PFSK-1 (cell line): Measurements from ENCODE around the gene TMEM37.

ENCODE experiments used
- FOXP2 ChIP-seq: optimal IDR thresholded peaks from 2 replicates; pipeline ENCODE3; 2011; ENCODE audit warnings: borderline replicate concordance, control low read depth, inconsistent platforms; ENCODE audit not compliant: insufficient read depth; ENCODE audit errors: extremely low read length, extremely low read depth
- POLR2AphosphoS5 ChIP-seq: IDR thresholded peaks from 2 replicates; pipeline ENCODE4 v1.6.1; 2012; ENCODE audit warnings: low read depth, mild to moderate bottlenecking, control low read depth, low read length, moderate library complexity
- SIN3A ChIP-seq: IDR thresholded peaks from 2 replicates; pipeline ENCODE4 v1.6.1; 2012; ENCODE audit warnings: mild to moderate bottlenecking, low read length, moderate library complexity, borderline replicate concordance; ENCODE audit not compliant: insufficient read depth
- TAF1 ChIP-seq: IDR thresholded peaks from 2 replicates; pipeline ENCODE4 v1.6.1; 2012; ENCODE audit warnings: low read length, control low read depth, borderline replicate concordance; ENCODE audit not compliant: insufficient read depth
- TF ChIP-seq, protein P1 (sequence below), 2 experiments: IDR thresholded peaks; 2 replicates each; pipeline versions ENCODE4 v1.6.1 to v1.8.0; 2011 to 2012; ENCODE audit warnings: low read depth in 2 of 2, low read length in 2 of 2, control low read depth in 1 of 2, inconsistent platforms in 1 of 2, mild to moderate bottlenecking in 1 of 2, moderate library complexity in 1 of 2; ENCODE audit not compliant: insufficient read depth in 1 of 2

The TMEM37 gene

DNA sequence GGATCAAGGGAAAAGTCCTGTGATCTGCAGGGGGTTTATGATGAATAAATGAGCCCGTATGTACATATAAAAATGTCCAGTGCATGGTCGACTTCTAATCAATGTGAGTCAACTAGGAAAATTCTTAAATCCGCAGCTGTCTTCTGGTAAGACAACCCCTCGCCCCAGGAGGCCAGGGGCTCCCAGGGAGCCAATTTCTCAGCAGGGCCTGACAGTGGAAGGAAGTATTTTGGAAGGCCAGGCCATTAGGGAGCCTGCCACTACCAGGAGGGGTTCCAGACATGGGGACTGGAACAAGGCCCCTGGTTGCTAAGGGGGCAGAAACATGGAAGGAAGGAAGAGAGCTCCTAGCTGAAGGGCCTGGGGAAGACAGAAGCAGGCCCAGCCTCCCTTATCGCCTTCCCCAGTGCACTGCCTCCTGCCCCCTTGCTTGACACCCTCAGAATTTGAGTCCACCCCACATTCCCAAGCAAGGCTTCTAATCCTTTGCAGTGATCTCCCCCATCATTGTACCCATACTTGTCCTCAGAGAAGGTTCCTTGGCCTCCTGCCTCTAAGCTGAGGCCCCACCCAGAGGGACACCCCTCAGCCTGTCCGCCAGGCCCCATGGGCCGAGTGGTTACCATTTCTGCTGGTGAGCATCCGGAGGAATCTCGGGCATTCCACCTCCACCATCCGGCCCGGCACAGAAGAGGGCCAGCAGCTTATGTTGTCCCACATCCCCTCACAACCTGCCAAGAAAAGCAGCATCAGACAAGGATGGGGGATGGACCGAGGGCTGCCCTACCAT is 46.7 kb downstream of the TMEM37 start:
- TF ChIP-seq SIN3A (no peak), TAF1 (no peak), POLR2AphosphoS5 (no peak)

DNA sequence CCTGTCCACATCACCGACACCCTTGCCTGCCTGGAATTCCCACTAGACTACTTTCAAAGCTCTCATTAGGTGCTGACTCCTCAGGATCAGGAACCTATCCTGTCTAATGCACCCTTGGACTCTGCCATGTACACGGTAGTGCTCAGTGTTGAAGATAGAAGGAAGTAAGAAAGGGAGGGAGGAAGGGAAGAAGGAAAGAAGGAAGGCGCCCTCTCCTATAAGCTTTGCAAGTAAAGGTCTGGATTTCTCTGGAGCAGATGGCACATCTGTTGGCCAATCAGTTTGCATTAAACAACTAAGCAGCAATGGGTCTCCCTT is 47.3 kb downstream of the TMEM37 start:
- TF ChIP-seq FOXP2, result no peak
- TF ChIP-seq TAF1, result no peak
- TF ChIP-seq POLR2AphosphoS5, result no peak
- TF ChIP-seq SIN3A, result no peak
- TF ChIP-seq, protein P1, sequence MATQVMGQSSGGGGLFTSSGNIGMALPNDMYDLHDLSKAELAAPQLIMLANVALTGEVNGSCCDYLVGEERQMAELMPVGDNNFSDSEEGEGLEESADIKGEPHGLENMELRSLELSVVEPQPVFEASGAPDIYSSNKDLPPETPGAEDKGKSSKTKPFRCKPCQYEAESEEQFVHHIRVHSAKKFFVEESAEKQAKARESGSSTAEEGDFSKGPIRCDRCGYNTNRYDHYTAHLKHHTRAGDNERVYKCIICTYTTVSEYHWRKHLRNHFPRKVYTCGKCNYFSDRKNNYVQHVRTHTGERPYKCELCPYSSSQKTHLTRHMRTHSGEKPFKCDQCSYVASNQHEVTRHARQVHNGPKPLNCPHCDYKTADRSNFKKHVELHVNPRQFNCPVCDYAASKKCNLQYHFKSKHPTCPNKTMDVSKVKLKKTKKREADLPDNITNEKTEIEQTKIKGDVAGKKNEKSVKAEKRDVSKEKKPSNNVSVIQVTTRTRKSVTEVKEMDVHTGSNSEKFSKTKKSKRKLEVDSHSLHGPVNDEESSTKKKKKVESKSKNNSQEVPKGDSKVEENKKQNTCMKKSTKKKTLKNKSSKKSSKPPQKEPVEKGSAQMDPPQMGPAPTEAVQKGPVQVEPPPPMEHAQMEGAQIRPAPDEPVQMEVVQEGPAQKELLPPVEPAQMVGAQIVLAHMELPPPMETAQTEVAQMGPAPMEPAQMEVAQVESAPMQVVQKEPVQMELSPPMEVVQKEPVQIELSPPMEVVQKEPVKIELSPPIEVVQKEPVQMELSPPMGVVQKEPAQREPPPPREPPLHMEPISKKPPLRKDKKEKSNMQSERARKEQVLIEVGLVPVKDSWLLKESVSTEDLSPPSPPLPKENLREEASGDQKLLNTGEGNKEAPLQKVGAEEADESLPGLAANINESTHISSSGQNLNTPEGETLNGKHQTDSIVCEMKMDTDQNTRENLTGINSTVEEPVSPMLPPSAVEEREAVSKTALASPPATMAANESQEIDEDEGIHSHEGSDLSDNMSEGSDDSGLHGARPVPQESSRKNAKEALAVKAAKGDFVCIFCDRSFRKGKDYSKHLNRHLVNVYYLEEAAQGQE (IDR thresholded peaks at IDR 0.05; ENCODE audit: insufficient read depth in 1 of 2, low read depth in 2 of 2, low read length in 2 of 2), result no peak

DNA sequence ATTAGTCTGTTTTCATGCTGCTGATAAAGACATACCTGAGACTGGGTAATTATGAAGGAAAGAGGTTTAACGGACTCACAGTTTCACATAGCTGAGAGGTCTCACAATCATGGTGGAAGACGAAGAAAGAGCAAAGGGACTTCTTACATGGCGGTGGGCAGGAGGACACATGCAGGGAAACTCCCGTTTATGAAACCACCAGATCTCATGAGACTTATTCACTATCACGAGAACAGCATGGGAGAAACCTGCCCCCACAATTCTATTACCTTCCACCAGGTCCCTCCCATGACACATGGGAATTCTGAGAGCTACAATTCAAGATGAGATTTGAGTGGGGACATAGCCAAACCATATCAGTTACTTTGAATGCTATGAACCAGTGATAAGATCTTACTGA is 48.5 kb downstream of the TMEM37 start:
- TF ChIP-seq SIN3A (no peak), TAF1 (no peak), FOXP2 (no peak), POLR2AphosphoS5 (no peak)
- TF ChIP-seq, protein P1 (IDR thresholded peaks at IDR 0.05; ENCODE audit: insufficient read depth in 1 of 2, low read depth in 2 of 2, low read length in 2 of 2), result no peak

DNA sequence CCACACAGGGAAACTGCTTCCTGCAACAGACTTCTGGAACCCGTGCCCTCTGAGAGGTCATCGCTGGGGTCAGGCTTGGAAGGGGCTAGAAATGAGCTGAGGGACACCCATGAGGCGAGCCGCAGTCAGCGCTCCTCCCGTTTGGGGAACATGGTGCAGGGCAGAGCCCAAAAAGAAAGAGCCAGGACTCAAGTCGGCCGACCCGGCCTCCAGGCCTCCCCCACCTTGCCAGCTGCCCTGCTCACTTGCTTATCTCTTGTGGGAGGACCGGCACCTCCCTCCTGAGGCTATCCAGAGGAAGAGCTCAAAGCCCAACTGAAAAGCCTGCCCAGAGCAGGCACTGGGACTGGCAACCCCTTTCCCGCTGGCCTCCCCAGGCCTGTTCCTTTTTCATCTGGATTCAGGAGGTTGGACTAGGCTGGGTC is 49.1 kb downstream of the TMEM37 start:
- TF ChIP-seq SIN3A (no peak), TAF1 (no peak), FOXP2 (no peak), POLR2AphosphoS5 (no peak)
- TF ChIP-seq, protein P1 (IDR thresholded peaks at IDR 0.05; ENCODE audit: insufficient read depth in 1 of 2, low read depth in 2 of 2, low read length in 2 of 2), result no peak

GRCh38 chr2:119481501-119482455 is 50.1 kb downstream of the TMEM37 start:
- TF ChIP-seq TAF1, result no peak
- TF ChIP-seq, protein P1 (IDR thresholded peaks at IDR 0.05; ENCODE audit: insufficient read depth in 1 of 2, low read depth in 2 of 2, low read length in 2 of 2), result no peak
- TF ChIP-seq POLR2AphosphoS5, result no peak
- no peak for TF ChIP-seq FOXP2
- TF ChIP-seq SIN3A, result no peak
